ENCODE data around the gene SEC23A.

The SEC23A gene

GRCh38 chr14:38987781-38988180 is 115.3 kb downstream of the SEC23A start:
- H3K4me2 ChIP-seq (ENCODE audit: low read length), result no peak overlapping the region
- H3K9ac ChIP-seq (ENCODE audit: low read length), result no peak overlapping the region
- H4K20me1 ChIP-seq (ENCODE audit: insufficient read depth, low read length), result no peaks in the 10 kb centered on the region
- H3K27me3 ChIP-seq (ENCODE audit: low read depth, low read length), result no peaks in the 10 kb centered on the region
- no peak overlapping the region for H3K27ac ChIP-seq (ENCODE audit: low read length)
- TF ChIP-seq CTCF (IDR thresholded peaks at IDR 0.05; ENCODE audit: low read depth, low read length) (no peak), EZH2phosphoT487 (IDR thresholded peaks at IDR 0.05; ENCODE audit: low read depth) (no peak)
- H3K4me1 ChIP-seq (ENCODE audit: low read length), result peaks cover 6% of the 10 kb centered on the region; the same call in 1 of the 2 replicates
- no peaks in the 10 kb centered on the region for H3K9me3 ChIP-seq (ENCODE audit: insufficient read depth, low read length)
- no peak overlapping the region for H3K4me3 ChIP-seq (ENCODE audit: low read length)
- no peaks in the 10 kb centered on the region for H3K36me3 ChIP-seq (replicated peaks; ENCODE audit: low read depth, low read length)
- no peaks in the 10 kb centered on the region for H3K79me2 ChIP-seq (ENCODE audit: low read length)
- H2AFZ ChIP-seq (ENCODE audit: low read depth, low read length), result no peak overlapping the region

GRCh38 chr14:38982837-38983236 is 120.2 kb downstream of the SEC23A start:
- TF ChIP-seq CTCF (IDR thresholded peaks at IDR 0.05; ENCODE audit: low read depth, low read length), result no peak
- no peak for TF ChIP-seq EZH2phosphoT487 (IDR thresholded peaks at IDR 0.05; ENCODE audit: low read depth)
- Histone ChIP-seq H3K27ac (ENCODE audit: low read length) (no peak overlapping the region), H3K9me3 (ENCODE audit: insufficient read depth, low read length) (no peaks in the 10 kb centered on the region), H3K79me2 (ENCODE audit: low read length) (no peaks in the 10 kb centered on the region), H4K20me1 (ENCODE audit: insufficient read depth, low read length) (no peaks in the 10 kb centered on the region), H2AFZ (ENCODE audit: low read depth, low read length) (no peak overlapping the region), H3K4me1 (ENCODE audit: low read length) (no peaks in the 10 kb centered on the region), H3K4me2 (ENCODE audit: low read length) (no peak overlapping the region), H3K27me3 (ENCODE audit: low read depth, low read length) (no peaks in the 10 kb centered on the region), H3K36me3 (replicated peaks; ENCODE audit: low read depth, low read length) (no peaks in the 10 kb centered on the region), H3K9ac (ENCODE audit: low read length) (no peak overlapping the region), H3K4me3 (ENCODE audit: low read length) (no peak overlapping the region)

- no peak overlapping the region for H3K4me3 ChIP-seq (ENCODE audit: low read length)
- H3K27me3 ChIP-seq (ENCODE audit: low read depth, low read length), result no peaks in the 10 kb centered on the region
- no peaks in the 10 kb centered on the region for H3K9me3 ChIP-seq (ENCODE audit: insufficient read depth, low read length)
- no peak overlapping the region for H3K9ac ChIP-seq (ENCODE audit: low read length)
- no peak overlapping the region for H2AFZ ChIP-seq (ENCODE audit: low read depth, low read length)
- H3K36me3 ChIP-seq (replicated peaks; ENCODE audit: low read depth, low read length), result no peaks in the 10 kb centered on the region
- TF ChIP-seq CTCF (IDR thresholded peaks at IDR 0.05; ENCODE audit: low read depth, low read length), result no peak
- no peak for TF ChIP-seq EZH2phosphoT487 (IDR thresholded peaks at IDR 0.05; ENCODE audit: low read depth)
- H3K27ac ChIP-seq (ENCODE audit: low read length), result no peak overlapping the region
- no peaks in the 10 kb centered on the region for H4K20me1 ChIP-seq (ENCODE audit: insufficient read depth, low read length)
- H3K79me2 ChIP-seq (ENCODE audit: low read length), result no peaks in the 10 kb centered on the region
- H3K4me2 ChIP-seq (ENCODE audit: low read length), result no peak overlapping the region
- no peaks in the 10 kb centered on the region for H3K4me1 ChIP-seq (ENCODE audit: low read length)
Observed at GRCh38 chr14:38982278-38982677, 120.8 kb downstream of the SEC23A start.
